Heart right ventricle (tissue), 16 donors: ENCODE results near the gene SNAP47. TPM values are rescaled to one million over a fixed set of nuclear protein-coding genes. Genes with fewer than 3 reads are reported as not detected.

Source experiments
- ATAC-seq, 8 donors: fragments of 200-7000 bp; cut with Tn5 transposase; one replicate each; pipeline ENCODE4 v1.9.1; 2020; ENCODE audit warnings: mild to moderate bottlenecking in 8 of 8, moderate library complexity in 8 of 8, moderate number of reproducible peaks in 1 of 8
- DNase-seq, 2 donors: peaks; one replicate each; pipeline ENCODE4 v3.0.0-alpha.2; 2020
- H3K27ac ChIP-seq, 10 donors: fragments of 200-600 bp; sonication (generic) in 2 of 10; one replicate each; pipeline versions ENCODE4 v1.5.0 to v1.8.0; 2020 to 2022; ENCODE audit warnings: mild to moderate bottlenecking in 3 of 10
- H3K27me3 ChIP-seq, 7 donors: fragments of 200-600 bp; one replicate each; pipeline ENCODE4 v1.8.0; 2021 to 2022; ENCODE audit warnings: mild to moderate bottlenecking in 2 of 7
- H3K36me3 ChIP-seq, 9 donors: fragments of 200-600 bp; sonication (generic) in 1 of 9; one replicate each; pipeline versions ENCODE4 v1.5.0 to v1.8.0; 2020 to 2022; ENCODE audit warnings: mild to moderate bottlenecking in 2 of 9
- H3K4me1 ChIP-seq, 9 donors: fragments of 200-600 bp; sonication (generic) in 1 of 9; one replicate each; pipeline versions ENCODE4 v1.5.0 to v1.8.0; 2020 to 2022; ENCODE audit warnings: mild to moderate bottlenecking in 4 of 9
- H3K4me3 ChIP-seq, 10 donors: fragments of 200-600 bp; sonication (generic) in 2 of 10; one replicate each; pipeline versions ENCODE4 v1.5.0 to v1.8.0; 2020 to 2022; ENCODE audit warnings: mild to moderate bottlenecking in 7 of 10, moderate library complexity in 2 of 10
- H3K9me3 ChIP-seq, 11 donors: fragments of 200-600 bp in 10 of 11; sonication (generic) in 2 of 11; one replicate each; pipeline versions ENCODE4 v1.5.0 to v1.8.0; 2013 to 2022; ENCODE audit warnings: mild to moderate bottlenecking in 2 of 11, control low read depth in 1 of 11, moderate library complexity in 1 of 11
- WGBS, 2 donors: extraction: QIAGEN DNeasy Blood & Tissue Kit; methylation state at CpG; one replicate each; pipeline ENCODE4 v1.1.7; 2013; ENCODE audit warnings: inconsistent platforms in 1 of 2; 5-methylcytosine and 5-hydroxymethylcytosine counted together
- intact Hi-C, 10 donors: fragments of 100-400 bp; cut with DNase I; formaldehyde crosslinking; loops; one replicate each; pipeline versions ENCODE4 v1.11.1 to v1.14.2; 2022
- polyA plus RNA-seq, 2 donors: library from polyadenylated mRNA; stranded (reverse); fragments of 200-250 nt; gene quantifications; one replicate each; pipeline ENCODE4 v1.2.3, GENCODE V29; 2013
- total RNA-seq, 10 donors: library from RNA; stranded (reverse); fragmentation: NEBNext Ultra II Directional in 3 of 10; extraction: Animal tissue kit (Norgen Biotek cat#: 25700) in 3 of 10; gene quantifications; one replicate each; pipeline versions ENCODE4 v1.2.1 to v1.2.4, GENCODE V29; 2021 to 2023
- TF ChIP-seq, protein P1 (sequence below), 9 donors: fragments of 200-600 bp; sonication (generic) in 2 of 9; IDR thresholded peaks; one replicate each; pipeline versions ENCODE4 v1.5.0 to v1.8.0; 2021 to 2022; ENCODE audit warnings: antibody characterized with exemption in 9 of 9, mild to moderate bottlenecking in 5 of 9, moderate library complexity in 1 of 9
- donor health status: Arrhythmogenic right ventricular cardiomyopathy.
- donor health status: ischemic (EF 13 %, LVEDD 7.1; RV severe dilation, severe dysfunction).
- donor health status: healthy with polysubstance abuse.
- donor health status: DM: no; HTN: yes; CAD: no.
- donor health status: DM: no; HTN: no; CAD: no.
- donor health status: ischemic (EF 25% LVEDD 6.9; RV normal size, moderate dysfunction).
- donor health status: ischemic (EF 25% LVEDD 5.7; RV mildly dilated, moderate dysfunction).
- donor health status: healthy.
- donor health status: DM: yes; HTN: yes; CAD: no.
- donor health status: Ischemic cardiomyopathy.
- donor health status: ischemic (EF 35%, LVEDD 5.7; RV mildly dilated, moderate dysfunction).
- donor health status: nonischemic (EF 11% LVEDD 7.7; RV severe dilation, severe dysfunction).
- donor health status: DM: yes; HTN: yes; CAD: no.
- donor health status: PGD.
- donor health status: ischemic (EF 29% LVEDD 5.4; RV normal size, mild dysfunction).
- donor health status: nonischemic (EF 23%, LVEDD 6.1; RV moderate dilation, normal function).

SNAP47 gene
- total and polyA plus RNA-seq, 12 donors, result 18.4 to 102 (median 49.7) TPM

DNA sequence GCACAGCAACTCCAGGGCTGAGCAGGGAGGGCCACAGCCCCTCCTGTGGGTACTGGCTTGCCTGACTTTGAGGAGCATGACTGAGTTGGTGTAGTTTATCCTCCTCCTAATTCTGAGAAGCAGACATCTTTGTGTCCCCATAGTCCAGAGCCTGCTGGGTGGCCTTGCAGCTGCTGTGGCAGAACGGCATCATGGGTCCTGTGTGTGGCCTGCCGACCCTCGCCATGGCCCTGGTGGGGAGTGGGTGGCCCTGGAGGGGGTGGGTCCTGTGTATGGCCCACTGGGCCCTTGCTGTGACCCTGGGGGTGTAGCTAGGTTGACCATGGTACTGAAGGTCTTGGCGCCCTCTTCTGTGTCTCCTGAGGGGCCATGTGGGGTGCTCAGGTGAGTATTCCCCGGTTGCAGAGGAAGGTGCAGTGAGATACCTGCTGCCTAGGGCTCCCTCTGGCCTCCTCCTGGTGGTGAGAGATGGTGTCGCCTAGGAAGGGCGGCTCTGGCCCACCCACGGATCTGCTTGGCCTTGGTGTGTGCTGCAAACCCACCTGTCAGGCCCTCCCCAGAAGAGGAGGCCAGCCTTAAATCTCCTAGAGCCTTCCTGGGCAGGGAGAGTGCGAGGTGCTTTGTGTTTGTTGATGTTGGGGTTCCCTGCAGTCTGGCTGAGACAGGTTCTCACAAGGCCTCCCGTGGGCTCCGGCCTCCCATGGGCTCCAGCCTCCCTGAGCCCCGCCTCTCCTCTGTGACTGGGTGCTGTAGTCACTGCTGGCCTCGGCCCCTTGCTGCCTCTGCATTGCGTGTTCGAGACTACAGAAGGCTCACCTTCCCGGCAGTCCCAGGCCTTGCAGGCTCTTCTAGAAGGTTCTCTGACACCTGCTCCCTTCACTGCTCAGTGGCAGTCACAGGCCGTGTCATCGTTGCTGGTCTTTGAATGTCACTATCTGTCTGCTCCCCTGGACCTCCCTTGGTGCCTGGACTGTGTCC lies 7.8 kb downstream of the SNAP47 start:
- no peak for DNase-seq
- H3K27me3 ChIP-seq, result no peaks in the 10 kb centered on the region
- intact Hi-C loops, result no loop called here
- WGBS, 2 donors, result 93 to 95% methylated on average over 18 of the region's 18 CpGs
- peak overlapping the region in 4 of 10 donors; percentile 18 to 91 (median 28) for H3K27ac ChIP-seq
- TF ChIP-seq, protein P1, sequence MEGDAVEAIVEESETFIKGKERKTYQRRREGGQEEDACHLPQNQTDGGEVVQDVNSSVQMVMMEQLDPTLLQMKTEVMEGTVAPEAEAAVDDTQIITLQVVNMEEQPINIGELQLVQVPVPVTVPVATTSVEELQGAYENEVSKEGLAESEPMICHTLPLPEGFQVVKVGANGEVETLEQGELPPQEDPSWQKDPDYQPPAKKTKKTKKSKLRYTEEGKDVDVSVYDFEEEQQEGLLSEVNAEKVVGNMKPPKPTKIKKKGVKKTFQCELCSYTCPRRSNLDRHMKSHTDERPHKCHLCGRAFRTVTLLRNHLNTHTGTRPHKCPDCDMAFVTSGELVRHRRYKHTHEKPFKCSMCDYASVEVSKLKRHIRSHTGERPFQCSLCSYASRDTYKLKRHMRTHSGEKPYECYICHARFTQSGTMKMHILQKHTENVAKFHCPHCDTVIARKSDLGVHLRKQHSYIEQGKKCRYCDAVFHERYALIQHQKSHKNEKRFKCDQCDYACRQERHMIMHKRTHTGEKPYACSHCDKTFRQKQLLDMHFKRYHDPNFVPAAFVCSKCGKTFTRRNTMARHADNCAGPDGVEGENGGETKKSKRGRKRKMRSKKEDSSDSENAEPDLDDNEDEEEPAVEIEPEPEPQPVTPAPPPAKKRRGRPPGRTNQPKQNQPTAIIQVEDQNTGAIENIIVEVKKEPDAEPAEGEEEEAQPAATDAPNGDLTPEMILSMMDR (IDR thresholded peaks at IDR 0.05), result no peak
- H3K4me1 ChIP-seq, result peaks cover 0 to 53% (median 30%) of the 10 kb centered on the region in 9 donors
- no peaks in the 10 kb centered on the region for H3K9me3 ChIP-seq
- peaks cover 0 to 33% (median 3%) of the 10 kb centered on the region in 9 donors for H3K36me3 ChIP-seq
- H3K4me3 ChIP-seq, result no peak overlapping the region
- peak in 2 of 8 donors; percentile 4 to 5 for ATAC-seq

DNA sequence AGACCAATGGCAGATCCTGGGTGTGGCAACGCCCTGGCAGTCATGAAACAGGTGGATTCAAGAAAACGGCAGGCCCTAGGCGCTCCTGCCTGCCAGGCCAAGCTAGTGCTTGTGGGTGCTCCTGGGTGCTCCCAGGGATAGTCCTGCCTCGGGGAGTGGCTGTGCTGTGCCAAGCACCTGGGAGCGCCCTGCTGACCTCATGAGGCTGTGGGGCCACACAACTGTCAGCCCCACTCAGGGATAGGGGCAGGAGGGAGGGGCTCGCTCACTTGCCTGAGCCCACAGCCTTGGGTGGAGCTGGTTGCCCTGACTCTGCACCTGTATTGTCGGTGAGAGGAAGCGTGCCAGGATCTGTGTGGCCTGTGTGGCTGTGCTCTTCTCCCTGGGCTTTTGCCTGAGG lies 9.4 kb downstream of the SNAP47 start:
- Histone ChIP-seq H3K27ac (peak overlapping the region in 4 of 10 donors; percentile 18 to 91 (median 58)), H3K4me1 (peaks cover 0 to 69% (median 41%) of the 10 kb centered on the region in 9 donors), H3K36me3 (peaks cover 0 to 35% (median 5%) of the 10 kb centered on the region in 9 donors), H3K27me3 (no peaks in the 10 kb centered on the region), H3K4me3 (no peak overlapping the region), H3K9me3 (no peaks in the 10 kb centered on the region)
- 89 to 90% methylated on average over 8 of the region's 8 CpGs for WGBS, 2 donors
- TF ChIP-seq, protein P1 (IDR thresholded peaks at IDR 0.05), result no peak
- intact Hi-C loops, result no loop called here
- DNase-seq (no peak), ATAC-seq (no peak)

DNA sequence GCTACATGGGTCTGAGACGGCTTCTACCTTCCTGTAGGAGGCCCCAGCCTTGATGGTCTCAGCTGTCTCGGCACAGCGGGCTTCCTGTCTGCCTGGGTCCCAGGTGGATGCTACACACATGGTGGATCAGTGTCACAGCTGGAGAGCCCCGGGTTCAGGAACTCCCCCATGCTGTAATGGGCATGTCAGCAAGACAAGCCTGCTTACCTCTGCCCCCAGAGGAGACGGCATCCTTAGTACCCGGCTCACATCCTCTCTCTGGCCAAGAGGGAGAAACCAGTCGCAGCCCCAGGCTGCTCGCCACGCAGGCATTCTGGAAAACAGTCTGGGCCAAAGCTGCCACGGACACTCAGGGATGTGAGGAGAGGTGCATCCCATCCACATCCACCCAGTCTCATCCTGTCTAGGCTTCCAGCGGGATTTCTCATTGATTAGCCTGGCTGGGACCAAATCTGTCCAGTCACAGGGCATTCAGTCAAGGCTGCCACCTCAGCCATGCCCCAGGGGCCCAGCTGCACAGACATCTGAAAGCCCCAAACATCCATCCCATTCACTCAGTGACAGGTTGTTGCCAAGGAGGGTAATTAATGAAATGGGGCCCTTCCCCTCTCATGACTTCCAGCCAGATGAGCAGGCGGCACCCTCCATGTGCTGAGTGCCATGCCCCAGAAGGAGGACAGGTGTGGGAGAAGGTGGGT lies 10.5 kb downstream of the SNAP47 start:
- peaks cover 0 to 43% (median 5%) of the 10 kb centered on the region in 9 donors for H3K36me3 ChIP-seq
- H3K4me3 ChIP-seq, result no peak overlapping the region
- ATAC-seq (no peak), DNase-seq (no peak)
- 86 to 90% methylated on average over 12 of the region's 12 CpGs for WGBS, 2 donors
- no peaks in the 10 kb centered on the region for H3K9me3 ChIP-seq
- TF ChIP-seq, protein P1 (IDR thresholded peaks at IDR 0.05), result no peak
- peak overlapping the region in 3 of 10 donors; percentile 81 to 91 (median 90) for H3K27ac ChIP-seq
- peaks cover 0 to 77% (median 38%) of the 10 kb centered on the region in 9 donors for H3K4me1 ChIP-seq
- intact Hi-C loops, result no loop called here
- H3K27me3 ChIP-seq, result no peaks in the 10 kb centered on the region

DNA sequence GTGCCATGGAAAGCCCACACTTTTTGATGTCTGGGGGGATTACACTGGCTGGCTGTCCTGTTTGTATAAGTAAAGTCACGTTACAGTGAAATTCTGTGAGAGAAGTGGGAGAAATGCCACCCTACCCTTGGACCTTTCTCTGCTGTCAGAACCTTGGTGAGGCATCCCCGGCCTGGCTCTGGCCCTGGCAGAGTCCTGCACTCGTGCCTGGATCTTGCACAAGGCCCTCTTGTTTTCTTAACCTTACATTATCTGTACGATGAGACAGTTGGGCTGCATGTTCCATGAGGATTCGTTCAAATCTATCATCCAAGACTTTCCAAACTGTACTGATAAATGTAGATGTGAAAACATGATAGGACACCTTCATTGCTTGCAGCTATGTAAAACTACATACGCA lies 11.4 kb downstream of the SNAP47 start:
- intact Hi-C loops, result no loop called here
- DNase-seq (no peak), ATAC-seq (no peak)
- WGBS, 2 donors, result 82 to 83% methylated on average over 6 of the region's 6 CpGs
- Histone ChIP-seq H3K27me3 (no peaks in the 10 kb centered on the region), H3K36me3 (peaks cover 0 to 49% (median 5%) of the 10 kb centered on the region in 9 donors), H3K9me3 (no peaks in the 10 kb centered on the region), H3K4me3 (no peak overlapping the region), H3K4me1 (peaks cover 0 to 78% (median 42%) of the 10 kb centered on the region in 9 donors), H3K27ac (peak overlapping the region in 4 of 10 donors; percentile 81 to 92 (median 90))
- TF ChIP-seq, protein P1 (IDR thresholded peaks at IDR 0.05), result no peak
